Ovary (tissue), 3 donors: ENCODE results near the gene POF1B.

ENCODE experiments used
- EP300 ChIP-seq: sonication (generic); formaldehyde crosslinking; IDR thresholded peaks from one replicate; pipeline ENCODE4 v1.6.1; 2017; ENCODE audit warnings: antibody characterized with exemption
- POLR2A ChIP-seq: fragments of 450-650 bp; IDR thresholded peaks from one replicate; pipeline ENCODE4 v1.6.1; 2017; ENCODE audit warnings: antibody characterized with exemption, mild to moderate bottlenecking, moderate library complexity
- TF ChIP-seq, protein P1 (sequence below), 3 donors: fragments of 450-650 bp in 2 of 3; fragments of 200-600 bp in 1 of 3; IDR thresholded peaks; one replicate each; pipeline versions ENCODE4 v1.5.1 to v1.8.0; 2016 to 2022; ENCODE audit warnings: antibody characterized with exemption in 3 of 3, mild to moderate bottlenecking in 1 of 3
- donor health status: DM: no; HTN: no; CAD: no.

GRCh38 chrX:85365370-85365995 lies 14.0 kb downstream of the POF1B start:
- TF ChIP-seq POLR2A, result no peak
- TF ChIP-seq, protein P1, sequence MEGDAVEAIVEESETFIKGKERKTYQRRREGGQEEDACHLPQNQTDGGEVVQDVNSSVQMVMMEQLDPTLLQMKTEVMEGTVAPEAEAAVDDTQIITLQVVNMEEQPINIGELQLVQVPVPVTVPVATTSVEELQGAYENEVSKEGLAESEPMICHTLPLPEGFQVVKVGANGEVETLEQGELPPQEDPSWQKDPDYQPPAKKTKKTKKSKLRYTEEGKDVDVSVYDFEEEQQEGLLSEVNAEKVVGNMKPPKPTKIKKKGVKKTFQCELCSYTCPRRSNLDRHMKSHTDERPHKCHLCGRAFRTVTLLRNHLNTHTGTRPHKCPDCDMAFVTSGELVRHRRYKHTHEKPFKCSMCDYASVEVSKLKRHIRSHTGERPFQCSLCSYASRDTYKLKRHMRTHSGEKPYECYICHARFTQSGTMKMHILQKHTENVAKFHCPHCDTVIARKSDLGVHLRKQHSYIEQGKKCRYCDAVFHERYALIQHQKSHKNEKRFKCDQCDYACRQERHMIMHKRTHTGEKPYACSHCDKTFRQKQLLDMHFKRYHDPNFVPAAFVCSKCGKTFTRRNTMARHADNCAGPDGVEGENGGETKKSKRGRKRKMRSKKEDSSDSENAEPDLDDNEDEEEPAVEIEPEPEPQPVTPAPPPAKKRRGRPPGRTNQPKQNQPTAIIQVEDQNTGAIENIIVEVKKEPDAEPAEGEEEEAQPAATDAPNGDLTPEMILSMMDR (IDR thresholded peaks at IDR 0.05), result no peak
- no peak for TF ChIP-seq EP300
